Right ventricle myocardium superior (tissue), 1 donor: ENCODE measurements around the gene STX7. TPM values are rescaled to one million over a fixed set of nuclear protein-coding genes. Genes with fewer than 3 reads are reported as not detected.

Experiments used
- ATAC-seq: fragments of 200-7000 bp; cut with Tn5 transposase; one replicate; pipeline ENCODE4 v1.9.1; 2020; ENCODE audit warnings: mild to moderate bottlenecking; ENCODE audit not compliant: poor library complexity
- DNase-seq: peaks from one replicate; pipeline ENCODE4 v3.0.0-alpha.2; 2020
- intact Hi-C: fragments of 100-400 bp; cut with DNase I; formaldehyde crosslinking; loops from one replicate; pipeline ENCODE4 v1.11.2; 2022
- total RNA-seq: library from RNA; stranded (reverse); fragmentation: NEBNext Ultra II Directional; extraction: Animal tissue kit (Norgen Biotek cat#: 25700); gene quantifications from one replicate; pipeline ENCODE4 v1.2.1, GENCODE V29; 2021
- donor health status: DM: no; HTN: yes; CAD: no; lungs with severe emphysema.

Gene STX7
- total RNA-seq, 1 donor from 2014 or later: 55.1 TPM

GRCh38 chr6:132511831-132512220 lies 1.1 kb downstream of the STX7 start:
- intact Hi-C loops: loop anchor here (10.0 kb wide), 1 partner anchor 303 kb away; the partner anchor contains the start of gene RPS12
- ATAC-seq (no peak), DNase-seq (no peak)

GRCh38 chr6:132511210-132511830 lies 1.6 kb downstream of the STX7 start:
- intact Hi-C loops: loop anchor here (10.0 kb wide), 1 partner anchor 303 kb away; the partner anchor contains the start of gene RPS12
- DNase-seq: no peak
- no peak for ATAC-seq

GRCh38 chr6:132506869-132507808 lies 5.8 kb downstream of the STX7 start:
- DNase-seq: no peak
- intact Hi-C loops: no loop called here
- ATAC-seq: no peak

- DNase-seq: no peak
- ATAC-seq: no peak
- intact Hi-C loops: no loop called here
These were observed 6.5 kb downstream of the STX7 start for GRCh38 chr6:132506461-132506860.

- intact Hi-C loops: no loop called here
- no peak for DNase-seq
- ATAC-seq: no peak
These were observed 7.8 kb downstream of the STX7 start for GRCh38 chr6:132505158-132505557.

- intact Hi-C loops: no loop called here
- no peak for ATAC-seq
- no peak for DNase-seq
These were observed 8.2 kb downstream of the STX7 start for GRCh38 chr6:132504757-132505156.

- intact Hi-C loops: no loop called here
- ATAC-seq: peak; percentile 58
- DNase-seq: no peak
These were observed 13.2 kb downstream of the STX7 start for GRCh38 chr6:132499757-132500156.

- intact Hi-C loops: no loop called here
- ATAC-seq (no peak), DNase-seq (no peak)
These were observed 14.3 kb downstream of the STX7 start for GRCh38 chr6:132498638-132499037.

GRCh38 chr6:132496519-132497180 lies 16.3 kb downstream of the STX7 start:
- DNase-seq: no peak
- intact Hi-C loops: no loop called here
- no peak for ATAC-seq

GRCh38 chr6:132495604-132496079 lies 17.3 kb downstream of the STX7 start:
- intact Hi-C loops: no loop called here
- ATAC-seq (no peak), DNase-seq (no peak)

GRCh38 chr6:132494954-132495353 lies 18.0 kb downstream of the STX7 start:
- intact Hi-C loops: no loop called here
- ATAC-seq: no peak
- DNase-seq: no peak

GRCh38 chr6:132491881-132492280 lies 21.0 kb downstream of the STX7 start:
- no peak for ATAC-seq
- intact Hi-C loops: no loop called here

GRCh38 chr6:132491303-132491702 lies 21.6 kb downstream of the STX7 start:
- peak; percentile 24 for ATAC-seq
- intact Hi-C loops: no loop called here
- DNase-seq: no peak

More at GRCh38 chr6:132491881-132492280, 21.0 kb downstream of the STX7 start:
- DNase-seq: no peak

GRCh38 chr6:132490478-132491204 lies 22.3 kb downstream of the STX7 start:
- DNase-seq (no peak), ATAC-seq (peak; percentile 63)
- intact Hi-C loops: no loop called here

- DNase-seq (no peak), ATAC-seq (peak; percentile 67)
- intact Hi-C loops: no loop called here
These were observed 22.9 kb downstream of the STX7 start for GRCh38 chr6:132490024-132490423.

GRCh38 chr6:132489376-132489775 lies 23.5 kb downstream of the STX7 start:
- DNase-seq (no peak), ATAC-seq (no peak)
- intact Hi-C loops: no loop called here

- intact Hi-C loops: no loop called here
- DNase-seq (no peak), ATAC-seq (no peak)
These were observed 25.2 kb downstream of the STX7 start for GRCh38 chr6:132487762-132488161.

GRCh38 chr6:132484680-132485018 lies 28.3 kb downstream of the STX7 start:
- intact Hi-C loops: loop anchor here (5.0 kb wide), 2 partner anchors 182 to 207 kb away; no protein-coding TSS in a partner anchor
- ATAC-seq: peak; percentile 40
- DNase-seq: no peak
